Stomach (tissue), 4 donors: ENCODE measurements around the gene SGMS2.

Experiments used
- CTCF ChIP-seq, 7 experiments: fragments of 450-650 bp in 4 of 7; fragments of 200-600 bp in 3 of 7; sonication (generic) in 3 of 7; IDR thresholded peaks; one replicate each; pipeline ENCODE4 v1.5.1; 2016 to 2019; ENCODE audit warnings: antibody characterized with exemption in 7 of 7, control low read depth in 2 of 7, mild to moderate bottlenecking in 1 of 7
- POLR2AphosphoS5 ChIP-seq, 3 donors: sonication (generic); formaldehyde crosslinking; IDR thresholded peaks; one replicate each; pipeline ENCODE4 v1.6.1; 2016; ENCODE audit warnings: antibody characterized with exemption in 3 of 3

GRCh38 chr4:107777890-107778289 lies 46.8 kb upstream of the SGMS2 start:
- TF ChIP-seq CTCF (IDR thresholded peaks at IDR 0.05): no peak
- TF ChIP-seq POLR2AphosphoS5 (IDR thresholded peaks at IDR 0.05): no peak
